22Rv1 (cell line): ENCODE results near the gene ZDHHC8.

ENCODE experiments used
- CTCF ChIP-seq: fragments of 450-650 bp; IDR thresholded peaks from 2 replicates; pipeline ENCODE4 v1.5.1; 2017; ENCODE audit warnings: mild to moderate bottlenecking
- ZFX ChIP-seq: fragments of 450-650 bp; IDR thresholded peaks from 2 replicates; pipeline ENCODE4 v1.6.1; 2017; ENCODE audit warnings: antibody characterized with exemption, borderline replicate concordance

- TF ChIP-seq CTCF (no peak), ZFX (no peak)
Observed at GRCh38 chr22:20137113-20137512, 5.5 kb downstream of the ZDHHC8 start.
